T47D (cell line): Measurements from ENCODE around the gene GATB.
A peak's percentile ranks its signal among the peaks of the same experiment; 100 is the strongest.

Experiments used
- DNase-seq, 2 experiments: peaks; one replicate each; pipeline versions ENCODE4 v3.0.0 to v3.0.0-alpha.2; 2011 to 2012; ENCODE audit warnings: low read depth in 1 of 2, low spot score in 1 of 2
- JUND ChIP-seq: IDR thresholded peaks from 2 replicates; pipeline ENCODE4 v1.6.1; 2012; ENCODE audit warnings: low read depth
- in situ Hi-C: cut with HindIII; loops from 2 replicates; pipeline ENCODE4 v1.10.0; 2016; ENCODE audit warnings: low sequenced_read_pairs, low pct_unique_long_range_greater_than_20kb

GATB gene, protein sequence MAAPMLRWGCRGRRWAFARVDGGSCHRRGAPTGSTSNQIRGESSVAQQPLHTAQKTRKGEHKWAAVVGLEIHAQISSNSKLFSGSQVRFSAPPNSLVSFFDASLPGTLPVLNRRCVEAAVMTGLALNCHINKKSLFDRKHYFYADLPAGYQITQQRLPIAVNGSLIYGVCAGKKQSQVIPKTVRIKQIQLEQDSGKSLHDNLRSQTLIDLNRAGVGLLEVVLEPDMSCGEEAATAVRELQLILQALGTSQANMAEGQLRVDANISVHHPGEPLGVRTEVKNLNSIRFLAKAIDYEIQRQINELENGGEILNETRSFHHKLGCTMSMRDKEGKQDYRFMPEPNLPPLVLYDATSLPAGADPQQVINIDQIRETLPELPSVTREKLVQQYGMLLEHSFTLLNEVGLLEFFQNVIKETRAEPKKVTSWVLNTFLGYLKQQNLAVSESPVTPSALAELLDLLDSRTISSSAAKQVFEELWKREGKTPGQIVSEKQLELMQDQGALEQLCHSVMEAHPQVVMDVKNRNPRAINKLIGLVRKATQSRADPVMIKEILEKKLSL

DNA sequence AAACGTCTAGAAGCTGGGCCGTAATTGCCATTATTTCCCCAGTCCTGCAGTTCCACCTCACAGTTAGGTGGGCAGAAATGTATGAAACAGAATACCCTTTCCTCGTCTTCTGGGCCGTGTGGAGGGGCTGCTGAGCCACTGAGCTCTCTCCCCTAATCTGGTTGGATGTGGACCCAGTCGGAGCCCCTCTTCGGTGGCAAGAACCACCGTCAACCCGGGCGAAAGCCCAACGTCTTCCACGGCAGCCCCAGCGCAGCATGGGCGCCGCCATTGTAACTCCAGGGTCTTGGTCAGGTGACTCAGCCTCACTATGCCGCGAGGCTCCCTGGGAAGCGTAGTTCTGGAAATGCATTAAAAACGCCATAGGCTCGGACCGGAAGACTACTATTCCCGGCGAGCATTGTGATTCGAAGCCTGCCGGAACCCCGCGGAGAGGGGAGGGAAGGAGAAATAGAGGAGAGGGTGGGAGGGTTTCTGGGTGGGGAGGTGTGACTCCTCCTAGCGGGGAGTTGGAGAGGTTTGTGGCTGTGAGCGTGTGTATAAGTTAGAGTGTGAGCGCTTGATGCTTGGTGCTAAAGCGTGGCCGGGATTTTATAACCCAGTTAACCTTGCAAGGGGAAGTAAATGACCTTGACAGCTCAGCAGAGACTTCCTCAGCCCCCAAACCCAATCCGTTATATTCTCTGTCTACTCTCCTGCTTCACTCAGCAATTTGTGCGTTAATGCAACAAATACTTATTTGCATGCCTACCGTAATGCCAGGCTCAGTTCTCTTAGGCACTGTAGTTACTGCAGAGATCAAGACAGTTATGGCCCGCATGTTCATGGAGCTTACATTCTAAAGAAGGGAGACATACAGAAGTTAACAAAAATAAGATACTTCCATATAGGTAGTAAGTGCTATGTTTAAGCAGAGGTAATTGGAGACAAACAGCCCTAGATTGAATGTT is at the start of gene GATB:
Gene GATB (minus strand): TSS at position 296 of the 950 bp plus-strand sequence. CDS start 25 bp downstream, at position 271.
- peak; percentile 48 to 95 for DNase-seq
- TF ChIP-seq JUND = no peak
- in situ Hi-C loops = no loop called here

DNA sequence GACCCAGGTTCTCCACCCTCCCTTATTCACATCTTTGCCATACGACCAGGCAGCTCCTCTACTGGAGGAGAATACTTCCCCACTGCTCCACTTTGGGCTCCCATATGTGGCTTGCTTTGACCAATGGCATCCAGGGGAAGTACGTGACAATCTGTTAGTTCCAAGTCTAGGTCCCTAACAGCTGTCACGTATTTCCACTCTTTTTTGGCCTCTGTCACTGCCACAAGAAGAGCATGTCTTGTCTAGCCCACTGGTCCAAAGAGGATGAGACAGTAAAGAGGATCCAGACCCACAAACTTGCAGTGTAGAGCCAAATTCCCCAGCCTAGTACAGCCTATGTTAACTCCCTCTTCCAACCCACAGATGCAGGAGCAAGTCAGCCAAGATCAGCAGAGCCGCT is 49.7 kb upstream of the GATB start:
- in situ Hi-C loops = no loop called here
- no peak for TF ChIP-seq JUND
- no peak for DNase-seq

GRCh38 chr4:151809716-151810115 is 48.9 kb upstream of the GATB start:
- TF ChIP-seq JUND = no peak
- DNase-seq = no peak
- in situ Hi-C loops = no loop called here

DNA sequence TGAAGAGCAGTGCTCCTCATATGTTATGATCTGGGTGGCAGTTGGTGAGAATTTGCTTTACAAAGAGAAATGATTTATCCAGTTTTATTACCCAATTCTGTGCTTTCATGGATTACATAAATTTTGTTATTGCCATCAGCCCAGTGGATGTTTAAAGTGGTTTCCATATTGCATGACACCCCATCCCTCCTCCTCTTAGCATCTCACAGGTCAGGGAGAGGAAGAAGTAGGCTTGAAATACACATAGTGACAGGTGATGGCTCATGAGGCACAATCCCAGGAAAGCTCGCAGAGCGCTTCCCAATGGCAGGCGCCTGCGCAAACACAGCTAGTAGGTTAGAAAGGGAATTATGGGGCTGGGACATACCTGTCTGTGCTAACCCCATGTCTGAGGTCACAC is 47.7 kb upstream of the GATB start:
- in situ Hi-C loops = no loop called here
- no peak for TF ChIP-seq JUND
- no peak for DNase-seq

- no peak for DNase-seq
- in situ Hi-C loops = no loop called here
- no peak for TF ChIP-seq JUND
Measured at GRCh38 chr4:151808120-151808529, 47.3 kb upstream of the GATB start.

DNA sequence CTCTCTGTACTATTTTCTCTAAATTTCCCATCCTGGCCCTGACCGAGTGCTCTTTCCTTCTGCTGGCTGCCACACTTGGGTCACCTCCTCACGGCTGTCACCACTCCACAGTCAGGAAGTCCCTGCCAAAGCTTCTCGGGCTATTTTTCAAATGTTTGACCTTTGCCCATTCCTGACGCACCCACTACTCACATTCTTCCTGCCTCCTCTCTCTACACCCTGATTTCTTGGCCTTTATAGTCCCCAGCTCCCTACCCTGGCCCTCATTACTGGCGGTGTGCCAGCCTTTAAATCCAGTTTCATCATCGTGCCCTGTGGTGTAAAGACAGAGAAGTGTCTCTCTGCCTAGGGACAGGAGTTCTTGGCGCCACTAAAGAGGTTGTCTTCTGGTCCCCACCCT is 46.4 kb upstream of the GATB start:
- DNase-seq = peak in 1 of 2 experiments; percentile 2
- no peak for TF ChIP-seq JUND
- in situ Hi-C loops = no loop called here

- TF ChIP-seq JUND = no peak
- peak in 1 of 2 experiments; percentile 37 for DNase-seq
- in situ Hi-C loops = no loop called here
Measured at GRCh38 chr4:151806511-151806927, 45.7 kb upstream of the GATB start.

DNA sequence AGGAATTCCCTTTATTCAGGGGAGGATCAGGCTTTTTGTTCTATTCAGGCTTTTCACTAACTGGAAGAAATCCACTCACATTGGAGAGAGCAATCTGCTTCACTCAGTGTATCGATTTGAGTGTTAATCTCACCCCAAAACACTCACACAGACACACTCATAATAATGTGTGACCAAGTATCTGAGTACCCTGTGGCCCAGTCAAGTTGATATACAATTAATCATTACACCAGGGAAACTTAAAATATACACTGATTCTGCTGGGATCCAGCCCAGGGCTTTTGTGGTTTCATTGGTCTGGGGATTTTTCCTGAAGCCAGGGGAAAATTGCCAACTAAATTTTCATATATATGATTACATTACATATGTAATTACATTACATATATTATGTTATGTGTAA is 44.0 kb upstream of the GATB start:
- no peak for DNase-seq
- TF ChIP-seq JUND = no peak
- in situ Hi-C loops = no loop called here

- no peak for DNase-seq
- TF ChIP-seq JUND = no peak
- in situ Hi-C loops = no loop called here
Measured at GRCh38 chr4:151804086-151804630, 43.4 kb upstream of the GATB start.

GRCh38 chr4:151803246-151803645 is 42.4 kb upstream of the GATB start:
- DNase-seq = no peak
- in situ Hi-C loops = no loop called here
- TF ChIP-seq JUND = no peak

GRCh38 chr4:151801547-151802516 is 41.0 kb upstream of the GATB start:
- peak in 1 of 2 experiments; percentile 66 for DNase-seq
- no peak for TF ChIP-seq JUND
- in situ Hi-C loops = no loop called here
